Hindlimb muscle (tissue), 1 donor: ENCODE measurements around the gene TSHZ2. TPM values are rescaled to one million over a fixed set of nuclear protein-coding genes. Genes with fewer than 3 reads are reported as not detected.
"Not testable (repeated sequence)": the region's sequence is repeated elsewhere in the genome, so short reads cannot be mapped to it uniquely, and the experiment has no call there.

Experiments
- DNase-seq: peaks from one replicate; pipeline ENCODE4 v3.0.0-alpha.2; 2013
- polyA plus RNA-seq: library from polyadenylated mRNA; unstranded; fragments of 120-200 nt; gene quantifications from one replicate; pipeline ENCODE4 v1.2.1, GENCODE V29; 2013; ENCODE audit not compliant: insufficient read length

Gene TSHZ2
- polyA plus RNA-seq, 1 donor = 8.3 TPM

- no peak for DNase-seq
These were observed 426.9 kb downstream of the TSHZ2 start for GRCh38 chr20:53399083-53399482.

GRCh38 chr20:53399592-53400335, 427.6 kb downstream of the TSHZ2 start:
- DNase-seq = no peak

- no peak for DNase-seq
These were observed 430.3 kb downstream of the TSHZ2 start for GRCh38 chr20:53402233-53403005.

GRCh38 chr20:53403029-53403428, 430.9 kb downstream of the TSHZ2 start:
- DNase-seq = no peak

- DNase-seq = no peak
These were observed 433.0 kb downstream of the TSHZ2 start for GRCh38 chr20:53405139-53405538.

GRCh38 chr20:53406580-53406979, 434.4 kb downstream of the TSHZ2 start:
- no peak for DNase-seq

- DNase-seq = no peak
These were observed 436.7 kb downstream of the TSHZ2 start for GRCh38 chr20:53408691-53409446.

- DNase-seq = no peak
These were observed 437.2 kb downstream of the TSHZ2 start for GRCh38 chr20:53409447-53409717.

- no peak for DNase-seq
These were observed 439.0 kb downstream of the TSHZ2 start for GRCh38 chr20:53411129-53411528.

GRCh38 chr20:53411891-53412290, 439.7 kb downstream of the TSHZ2 start:
- no peak for DNase-seq

GRCh38 chr20:53412577-53413185, 440.5 kb downstream of the TSHZ2 start:
- DNase-seq = no peak

- peak; percentile 56 for DNase-seq
These were observed 441.1 kb downstream of the TSHZ2 start for GRCh38 chr20:53413186-53413631.

GRCh38 chr20:53413845-53414244, 441.7 kb downstream of the TSHZ2 start:
- DNase-seq = not testable (repeated sequence)

GRCh38 chr20:53419693-53420460, 447.7 kb downstream of the TSHZ2 start:
- DNase-seq = no peak

- DNase-seq = no peak
These were observed 449.2 kb downstream of the TSHZ2 start for GRCh38 chr20:53421343-53421742.

GRCh38 chr20:53422039-53422438, 449.9 kb downstream of the TSHZ2 start:
- no peak for DNase-seq

GRCh38 chr20:53423587-53424146, 451.5 kb downstream of the TSHZ2 start:
- DNase-seq = no peak

GRCh38 chr20:53425481-53425880, 453.3 kb downstream of the TSHZ2 start:
- DNase-seq = no peak

- DNase-seq = no peak
These were observed 453.8 kb downstream of the TSHZ2 start for GRCh38 chr20:53425941-53426340.

GRCh38 chr20:53426766-53427312, 454.7 kb downstream of the TSHZ2 start:
- DNase-seq = no peak

GRCh38 chr20:53427951-53428350, 455.8 kb downstream of the TSHZ2 start:
- no peak for DNase-seq

GRCh38 chr20:53428588-53428987, 456.4 kb downstream of the TSHZ2 start:
- no peak for DNase-seq
